Colonic mucosa (tissue), 4 donors: ENCODE results near the gene CORO2A. TPM values are rescaled to one million over a fixed set of nuclear protein-coding genes. Genes with fewer than 3 reads are reported as not detected.
"Not testable (repeated sequence)": the region's sequence is repeated elsewhere in the genome, so short reads cannot be mapped to it uniquely, and the experiment has no call there.

Source experiments
- DNase-seq: peaks from one replicate; pipeline ENCODE4 v3.0.0-alpha.2; 2020
- H3K27ac ChIP-seq: fragments of 200-600 bp; one replicate; pipeline ENCODE4 v1.8.0; 2021
- H3K27me3 ChIP-seq: fragments of 200-600 bp; one replicate; pipeline ENCODE4 v1.8.0; 2021
- H3K36me3 ChIP-seq: fragments of 200-600 bp; one replicate; pipeline ENCODE4 v1.8.0; 2021
- H3K4me1 ChIP-seq: fragments of 200-600 bp; one replicate; pipeline ENCODE4 v1.8.0; 2021; ENCODE audit warnings: mild to moderate bottlenecking
- H3K4me3 ChIP-seq: fragments of 200-600 bp; one replicate; pipeline ENCODE4 v1.8.0; 2021
- H3K9ac ChIP-seq, 2 donors: one replicate each; pipeline ENCODE4 v1.7.0; 2013; ENCODE audit warnings: control low read depth in 2 of 2, low read depth in 2 of 2, low read length in 2 of 2
- H3K9me3 ChIP-seq: fragments of 200-600 bp; one replicate; pipeline ENCODE4 v1.8.0; 2021
- intact Hi-C: fragments of 100-400 bp; cut with DNase I; formaldehyde crosslinking; loops from one replicate; pipeline ENCODE4 v1.14.1; 2022
- total RNA-seq, 2 donors: library from RNA; stranded (reverse); fragmentation: NEBNext Ultra II Directional in 1 of 2; extraction: Animal tissue kit (Norgen Biotek cat#: 25700) in 1 of 2; gene quantifications; one replicate each; pipeline ENCODE4 v1.2.1, GENCODE V29; 2021
- TF ChIP-seq, protein P1 (sequence below): fragments of 200-600 bp; IDR thresholded peaks from one replicate; pipeline ENCODE4 v1.8.0; 2022; ENCODE audit warnings: antibody characterized with exemption, mild to moderate bottlenecking
- donor health status: healthy.
- donor health status: DM: no; HTN: no; CAD: no.
- donor health status: DM: no; HTN: no; CAD: no.

CORO2A gene
- total RNA-seq, 2 donors from 2014 or later: 53.8 to 68.1 TPM

DNA sequence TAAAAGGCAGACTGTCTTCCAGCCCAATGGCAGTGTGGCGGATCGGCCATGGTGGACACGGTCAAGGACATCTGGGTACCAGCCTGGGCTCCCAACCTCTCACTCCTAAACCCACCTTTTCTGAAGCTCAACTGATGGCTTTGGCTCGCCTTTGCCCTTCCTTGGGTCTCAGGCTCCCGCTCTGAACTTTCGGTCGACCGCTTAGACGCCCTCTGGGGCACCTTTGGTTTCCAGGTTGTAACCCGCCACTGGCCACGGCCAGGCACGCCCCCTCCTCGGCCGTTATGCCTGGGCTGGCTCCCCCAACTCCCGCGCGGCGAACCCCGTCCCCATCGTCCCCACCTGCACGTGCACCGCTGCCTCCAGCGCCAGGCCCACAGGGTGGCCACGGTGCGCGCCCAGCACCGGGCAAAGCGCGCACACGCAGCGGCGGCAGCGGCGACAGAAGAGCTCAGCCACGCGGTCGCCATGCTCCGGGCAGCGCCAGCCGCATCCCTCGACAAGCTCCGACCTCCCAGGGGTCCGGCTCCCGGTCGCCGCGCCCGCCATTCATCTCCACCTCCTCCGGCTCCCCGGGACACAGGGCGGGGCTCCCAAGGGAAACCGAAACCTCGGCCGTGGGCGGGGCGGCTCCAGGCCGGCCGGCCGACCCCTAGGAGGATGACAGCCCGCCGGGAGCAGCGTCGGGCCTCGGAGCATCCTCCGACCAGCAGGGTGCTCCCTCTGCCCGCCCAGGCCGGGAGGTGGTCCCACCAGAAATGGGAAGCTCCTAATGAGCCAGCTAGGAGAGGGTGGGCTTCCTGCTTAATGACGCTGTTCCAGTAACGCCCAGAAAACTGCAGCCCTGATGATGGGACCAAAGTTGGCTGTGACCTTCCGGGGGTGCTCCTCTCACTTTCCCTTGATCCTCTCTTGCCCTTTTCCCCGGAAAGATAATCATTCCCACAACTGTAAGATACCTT is 73.5 kb downstream of the CORO2A start, which contains the start of gene TRIM14:
Gene TRIM14 (minus strand): TSS at position 583 of the 962 bp plus-strand sequence. CDS start 34 bp downstream, at position 549.
- Histone ChIP-seq H3K36me3 (no peaks in the 10 kb centered on the region), H3K4me1 (peaks cover 4% of the 10 kb centered on the region), H3K9ac (peak within 1 kb of the TSS; percentile 89 to 97), H3K27ac (peak within 1 kb of the TSS; percentile 96), H3K9me3 (no peaks in the 10 kb centered on the region), H3K27me3 (no peaks in the 10 kb centered on the region), H3K4me3 (peak within 1 kb of the TSS; percentile 80)
- intact Hi-C loops: loop anchor here (5.0 kb wide), 1 partner anchor 42 kb away; no protein-coding TSS in a partner anchor
- DNase-seq: peak; percentile 87
- TF ChIP-seq, protein P1, sequence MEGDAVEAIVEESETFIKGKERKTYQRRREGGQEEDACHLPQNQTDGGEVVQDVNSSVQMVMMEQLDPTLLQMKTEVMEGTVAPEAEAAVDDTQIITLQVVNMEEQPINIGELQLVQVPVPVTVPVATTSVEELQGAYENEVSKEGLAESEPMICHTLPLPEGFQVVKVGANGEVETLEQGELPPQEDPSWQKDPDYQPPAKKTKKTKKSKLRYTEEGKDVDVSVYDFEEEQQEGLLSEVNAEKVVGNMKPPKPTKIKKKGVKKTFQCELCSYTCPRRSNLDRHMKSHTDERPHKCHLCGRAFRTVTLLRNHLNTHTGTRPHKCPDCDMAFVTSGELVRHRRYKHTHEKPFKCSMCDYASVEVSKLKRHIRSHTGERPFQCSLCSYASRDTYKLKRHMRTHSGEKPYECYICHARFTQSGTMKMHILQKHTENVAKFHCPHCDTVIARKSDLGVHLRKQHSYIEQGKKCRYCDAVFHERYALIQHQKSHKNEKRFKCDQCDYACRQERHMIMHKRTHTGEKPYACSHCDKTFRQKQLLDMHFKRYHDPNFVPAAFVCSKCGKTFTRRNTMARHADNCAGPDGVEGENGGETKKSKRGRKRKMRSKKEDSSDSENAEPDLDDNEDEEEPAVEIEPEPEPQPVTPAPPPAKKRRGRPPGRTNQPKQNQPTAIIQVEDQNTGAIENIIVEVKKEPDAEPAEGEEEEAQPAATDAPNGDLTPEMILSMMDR: no peak

DNA sequence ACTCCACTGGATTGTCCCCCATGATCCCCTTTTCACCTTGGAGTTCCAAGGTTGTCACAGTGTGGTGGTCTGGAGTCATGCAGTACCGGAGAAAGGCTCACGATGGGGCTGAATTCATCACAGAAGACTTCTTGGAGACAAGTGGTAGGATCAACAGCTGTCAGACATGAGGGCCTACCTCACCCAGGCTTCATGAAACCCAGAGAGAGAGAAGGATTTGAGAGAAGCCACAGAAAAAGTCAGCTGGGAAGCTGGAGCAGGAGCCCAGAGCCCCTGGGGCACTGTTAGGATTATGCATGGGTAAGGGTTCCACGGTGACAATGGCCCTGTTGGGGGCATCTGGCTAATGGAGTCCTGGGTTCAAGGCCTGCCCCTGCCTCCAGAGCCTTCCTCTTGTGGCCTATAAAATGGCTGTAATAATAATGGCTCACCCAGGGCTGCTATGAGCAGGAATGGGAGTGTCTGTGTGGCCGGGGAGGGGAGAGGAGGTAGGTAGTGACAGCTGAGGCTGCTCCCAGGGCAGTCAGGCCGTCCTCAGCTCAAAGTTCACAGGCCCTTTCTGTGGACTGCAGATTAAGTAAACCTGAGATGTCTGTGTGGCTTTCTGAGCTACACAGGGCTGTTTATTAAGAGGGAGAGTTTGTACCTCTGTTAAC is 74.3 kb downstream of the CORO2A start:
- Histone ChIP-seq H3K36me3 (no peaks in the 10 kb centered on the region), H3K4me3 (peak overlapping the region; percentile 80), H3K9ac (peak overlapping the region; percentile 89 to 97), H3K27me3 (no peaks in the 10 kb centered on the region), H3K27ac (peak overlapping the region; percentile 96), H3K9me3 (no peaks in the 10 kb centered on the region), H3K4me1 (peaks cover 4% of the 10 kb centered on the region)
- DNase-seq: peak; percentile 84
- intact Hi-C loops: loop anchor here (5.0 kb wide), 1 partner anchor 41 kb away; no protein-coding TSS in a partner anchor
- TF ChIP-seq, protein P1: no peak

DNA sequence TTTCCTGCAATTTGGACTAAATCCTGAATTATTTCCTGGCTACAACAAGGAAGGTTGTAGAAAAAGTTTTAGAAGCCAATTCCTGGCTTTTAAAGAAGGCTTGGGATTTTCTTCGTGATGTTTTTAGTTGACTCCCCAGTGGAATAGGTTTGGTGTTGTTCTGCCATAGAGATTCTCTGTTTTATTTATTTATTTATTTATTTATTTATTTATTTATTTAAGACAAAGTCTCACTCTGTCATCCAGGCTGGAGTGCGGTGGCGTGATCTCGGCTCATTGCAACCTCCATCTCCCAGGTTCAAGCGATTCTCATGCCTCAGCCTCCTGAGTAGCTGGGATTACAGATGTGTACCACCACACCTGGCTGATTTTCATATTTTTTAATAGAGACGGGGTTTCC is 75.3 kb downstream of the CORO2A start:
- H3K4me3 ChIP-seq, H3K9ac ChIP-seq, H3K9me3 ChIP-seq, H3K4me1 ChIP-seq, H3K27me3 ChIP-seq, H3K36me3 ChIP-seq, DNase-seq, H3K27ac ChIP-seq: not testable (repeated sequence)
- intact Hi-C loops: loop anchor here (5.0 kb wide), 1 partner anchor 40 kb away; no protein-coding TSS in a partner anchor

DNA sequence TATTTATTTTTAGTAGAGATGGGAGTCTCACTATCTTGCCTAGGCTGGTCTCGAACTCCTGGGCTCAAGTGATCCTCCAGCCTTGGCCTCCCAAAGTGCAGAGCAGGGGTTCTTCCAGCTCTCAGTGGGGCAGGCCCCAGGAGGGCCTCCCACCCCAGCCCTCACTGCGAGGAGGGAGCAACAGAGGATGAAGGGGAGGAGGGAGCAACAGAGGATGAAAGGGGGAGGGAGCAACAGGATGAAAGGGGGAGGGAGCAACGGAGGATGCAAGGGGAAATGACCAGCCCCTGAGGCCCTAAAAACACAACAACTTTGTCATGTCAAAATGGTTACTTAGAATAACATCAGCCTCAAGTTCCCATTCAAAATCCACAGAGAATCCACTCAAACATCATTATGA is 83.4 kb downstream of the CORO2A start:
- TF ChIP-seq, protein P1: no peak
- Histone ChIP-seq H3K4me3 (no peak overlapping the region), H3K4me1 (no peaks in the 10 kb centered on the region), H3K9ac (no peak overlapping the region), H3K36me3 (no peaks in the 10 kb centered on the region), H3K27ac (peak overlapping the region; percentile 44), H3K9me3 (no peaks in the 10 kb centered on the region), H3K27me3 (no peaks in the 10 kb centered on the region)
- intact Hi-C loops: no loop called here
- DNase-seq: no peak

DNA sequence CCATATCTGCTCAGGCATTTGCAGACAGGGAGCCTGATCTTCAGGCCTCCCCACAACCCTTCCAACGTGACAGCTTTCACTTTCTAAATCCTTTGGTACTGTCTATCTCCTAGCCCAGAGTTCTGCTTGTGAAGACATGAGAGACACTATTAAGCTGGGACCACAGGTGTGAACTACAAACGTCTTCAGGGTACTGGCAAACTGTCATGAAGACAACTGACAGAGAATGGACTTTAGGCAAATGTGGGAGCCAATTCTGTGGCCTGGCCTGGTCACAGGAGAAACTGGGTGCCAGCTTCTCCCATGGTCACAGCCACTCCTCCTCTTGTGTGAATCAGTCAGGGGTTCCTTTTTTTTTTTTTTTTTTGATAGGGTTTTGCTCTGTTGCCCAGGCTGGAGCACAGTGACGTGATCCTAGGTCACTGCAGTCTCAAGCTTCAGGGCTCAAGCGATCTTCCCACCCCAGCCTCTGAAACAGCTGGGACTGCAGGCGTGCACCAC is 83.9 kb downstream of the CORO2A start:
- peak overlapping the region; percentile 44 for H3K27ac ChIP-seq
- no peak overlapping the region for H3K4me3 ChIP-seq
- intact Hi-C loops: no loop called here
- H3K27me3 ChIP-seq: no peaks in the 10 kb centered on the region
- DNase-seq: no peak
- no peaks in the 10 kb centered on the region for H3K36me3 ChIP-seq
- H3K9me3 ChIP-seq: no peaks in the 10 kb centered on the region
- no peak overlapping the region for H3K9ac ChIP-seq
- TF ChIP-seq, protein P1: no peak
- no peaks in the 10 kb centered on the region for H3K4me1 ChIP-seq
